K562 (cell line): ENCODE results near the gene TENT4B. TPM values are rescaled to one million over a fixed set of nuclear protein-coding genes. Genes with fewer than 3 reads are reported as not detected.

Experiments used
- BRD9 ChIP-seq: fragments of 450-650 bp; IDR thresholded peaks from 2 replicates; pipeline ENCODE4 v1.6.1; 2018; ENCODE audit warnings: low read depth; ENCODE audit not compliant: partially characterized antibody
- ETS2 ChIP-seq: IDR thresholded peaks from 2 replicates; pipeline ENCODE4 v1.6.1; 2016; ENCODE audit warnings: borderline replicate concordance, missing genetic modification characterization, mild to moderate bottlenecking, moderate library complexity, missing compliant biosample characterization; ENCODE audit not compliant: poor library complexity, severe bottlenecking
- FIP1L1 ChIP-seq: fragments of 200-400 bp; formaldehyde crosslinking; IDR thresholded peaks from 2 replicates; pipeline ENCODE4 v1.6.1; 2018; ENCODE audit warnings: mild to moderate bottlenecking, low read depth, low read length; ENCODE audit not compliant: poor library complexity, severe bottlenecking
- LARP7 ChIP-seq: fragments of 450-650 bp; IDR thresholded peaks from 2 replicates; pipeline ENCODE4 v1.6.1; 2016
- MECOM ChIP-seq: fragments of 250-450 bp; sonication (Bioruptor Pico); IDR thresholded peaks from 2 replicates; pipeline ENCODE4 v1.8.0; 2022; ENCODE audit warnings: inconsistent platforms
- SRSF7 ChIP-seq: fragments of 200-400 bp; formaldehyde crosslinking; optimal IDR thresholded peaks from 2 replicates; pipeline ENCODE3; 2017; ENCODE audit warnings: mild to moderate bottlenecking, low read depth, low read length
- ZBTB11 ChIP-seq, 3 experiments: fragments of 200-800 bp in 1 of 3; fragments of 250-450 bp in 1 of 3; fragments of 450-650 bp in 1 of 3; sonication (Bioruptor Pico) in 1 of 3; sonication (Bioruptor generic) in 1 of 3; formaldehyde crosslinking in 1 of 3; IDR thresholded peaks; 2 replicates each; pipeline versions ENCODE4 v1.6.1 to v1.8.0; 2016 to 2022; ENCODE audit warnings: mild to moderate bottlenecking in 2 of 3, missing genetic modification characterization in 2 of 3, missing compliant biosample characterization in 1 of 3, moderate library complexity in 1 of 3
- ZNF318 ChIP-seq, 2 experiments: fragments of 450-650 bp; IDR thresholded peaks; 2 replicates each; pipeline ENCODE4 v1.6.1; 2016; ENCODE audit warnings: mild to moderate bottlenecking in 2 of 2, borderline replicate concordance in 1 of 2, low read depth in 1 of 2, moderate library complexity in 1 of 2
- ZNF384 ChIP-seq: IDR thresholded peaks from 2 replicates; pipeline ENCODE4 v1.6.1; 2012; ENCODE audit warnings: low read depth, low read length, improper control_type of control experiment
- ZNF639 ChIP-seq, 2 experiments: fragments of 200-800 bp in 1 of 2; sonication (Bioruptor generic) in 1 of 2; sonication (generic) in 1 of 2; formaldehyde crosslinking in 1 of 2; IDR thresholded peaks in 1 of 2; conservative IDR thresholded peaks in 1 of 2; 2 replicates each; pipeline versions ENCODE4 v1.5.0 to v1.6.1; 2016 to 2020; ENCODE audit warnings: missing compliant biosample characterization in 1 of 2, missing genetic modification characterization in 1 of 2, missing genetic modification reagents in 1 of 2
- ZNF780A ChIP-seq: fragments of 250-450 bp; sonication (Bioruptor Pico); IDR thresholded peaks from 2 replicates; pipeline ENCODE4 v1.5.0; 2021; ENCODE audit warnings: mild to moderate bottlenecking
- polyA plus RNA-seq, 8 experiments: library from polyadenylated mRNA; depleted of rRNA in 4 of 8; stranded (reverse) in 5 of 8; unstranded in 3 of 8; fragments of >200 nt; fragmentation: Nextera tagmentation in 2 of 8; fragmentation: Illumina TruSeq in 1 of 8; extraction: Ambion mirVana in 2 of 8; extraction: Trizol in 1 of 8; gene quantifications; 2 replicates each; pipeline versions ENCODE4 v1.2.1 to v1.2.3, GENCODE V29; 2011 to 2014; ENCODE audit warnings: inconsistent platforms in 1 of 8, missing spikeins in 1 of 8
- total RNA-seq, 7 experiments: library from RNA; depleted of rRNA in 6 of 7; stranded (reverse); fragments of >200 nt in 6 of 7; fragmentation: Illumina TruSeq in 2 of 7; extraction: Trizol in 2 of 7; gene quantifications; 2 replicates each; pipeline versions ENCODE4 v1.2.1 to v1.2.3, GENCODE V29; 2011 to 2021; ENCODE audit warnings: low replicate concordance in 1 of 7

Gene TENT4B
- total and polyA plus RNA-seq, 9 of the 15 experiments (the other 6 are each of a cell fraction or from before 2014, with no cell fraction given): 5.2 to 8.4 (median 7.0) TPM

GRCh38 chr16:50266337-50267091 lies 113.4 kb downstream of the TENT4B start, which contains the start of gene ADCY7 (continued):
- no peak for TF ChIP-seq ZNF639 (CRISPR knock-in tag; conservative IDR thresholded peaks at IDR 0.05 in 1 of 2, IDR thresholded peaks at IDR 0.05 in 1 of 2)
- TF ChIP-seq ZBTB11 (CRISPR knock-in tag; IDR thresholded peaks at IDR 0.05): peak in 1 of 3 experiments; percentile 62; a peak in 2 of 6 replicates
- TF ChIP-seq SRSF7: no peak
- TF ChIP-seq ZNF384: no peak
- TF ChIP-seq MECOM: no peak
- no peak for TF ChIP-seq ETS2 (tag)
- no peak for TF ChIP-seq FIP1L1
- no peak for TF ChIP-seq ZNF780A (CRISPR knock-in tag)
- TF ChIP-seq LARP7: no peak
- TF ChIP-seq ZNF318 (IDR thresholded peaks at IDR 0.05; ENCODE audit: borderline replicate concordance in 1 of 2, low read depth in 1 of 2): no peak
- no peak for TF ChIP-seq BRD9
